Gastrocnemius medialis (tissue), 4 donors: ENCODE results near the gene DNMT1. TPM values are rescaled to one million over a fixed set of nuclear protein-coding genes. Genes with fewer than 3 reads are reported as not detected.

ENCODE experiments used
- ATAC-seq, 2 donors: fragments of 150-250 bp; one replicate each; pipeline ENCODE4 v1.9.1; 2016
- DNase-seq, 2 donors: peaks; one replicate each; pipeline ENCODE4 v3.0.0-alpha.2; 2019
- H3K27ac ChIP-seq, 4 donors: fragments of 200-600 bp; sonication (generic); 1 replicate in 1 of 4; 2 replicates in 3 of 4; pipeline ENCODE4 v1.5.1; 2016 to 2018; ENCODE audit warnings: mild to moderate bottlenecking in 2 of 4, moderate library complexity in 1 of 4
- H3K27me3 ChIP-seq, 3 donors: fragments of 200-600 bp; sonication (generic) in 2 of 3; 1 replicate in 1 of 3; 2 replicates in 2 of 3; pipeline versions ENCODE4 v1.5.1 to v1.6.0; 2016 to 2019; ENCODE audit warnings: mild to moderate bottlenecking in 1 of 3, moderate library complexity in 1 of 3
- H3K36me3 ChIP-seq, 2 donors: fragments of 200-600 bp; sonication (generic) in 1 of 2; one replicate each; pipeline ENCODE4 v1.5.1; 2017 to 2018
- H3K4me1 ChIP-seq, 2 donors: fragments of 200-600 bp; sonication (generic) in 1 of 2; one replicate each; pipeline ENCODE4 v1.5.1; 2016 to 2017; ENCODE audit warnings: mild to moderate bottlenecking in 2 of 2
- H3K4me3 ChIP-seq, 4 donors: fragments of 200-600 bp; sonication (generic) in 3 of 4; 1 replicate in 1 of 4; 2 replicates in 3 of 4; pipeline ENCODE4 v1.5.1; 2016 to 2019; ENCODE audit warnings: mild to moderate bottlenecking in 2 of 4
- H3K9me3 ChIP-seq, 3 donors: fragments of 200-600 bp; sonication (generic) in 2 of 3; 1 replicate in 1 of 3; 2 replicates in 2 of 3; pipeline ENCODE4 v1.5.1; 2016 to 2019
- CTCF ChIP-seq, 5 experiments: fragments of 450-650 bp in 3 of 5; fragments of 200-600 bp in 2 of 5; sonication (generic) in 2 of 5; IDR thresholded peaks in 4 of 5; conservative IDR thresholded peaks in 1 of 5; 1 replicate in 4 of 5; 2 replicates in 1 of 5; pipeline ENCODE4 v1.5.1; 2016 to 2019; ENCODE audit warnings: antibody characterized with exemption in 5 of 5, mild to moderate bottlenecking in 3 of 5, moderate library complexity in 3 of 5
- POLR2A ChIP-seq, 2 donors: fragments of 450-650 bp; IDR thresholded peaks; one replicate each; pipeline ENCODE4 v1.6.1; 2017; ENCODE audit warnings: antibody characterized with exemption in 2 of 2, mild to moderate bottlenecking in 2 of 2, moderate library complexity in 2 of 2
- in situ Hi-C, 4 donors: fragments of 200-750 bp; cut with MboI; loops; one replicate each; pipeline versions ENCODE4 v1.15.0 to v1.8.0; 2017; ENCODE audit warnings: low sequenced_read_pairs in 4 of 4
- intact Hi-C: fragments of 100-400 bp; cut with DNase I; formaldehyde crosslinking; loops from one replicate; pipeline ENCODE4 v1.15.1; 2023; ENCODE audit warnings: low total_unique reads
- total RNA-seq, 4 donors: library from RNA; depleted of rRNA; stranded (reverse); fragments of >200 nt; gene quantifications; one replicate each; pipeline versions ENCODE4 v1.1.0 to v1.2.3, GENCODE V29; 2016

DNMT1 gene
- total RNA-seq, 4 donors from 2014 or later, result 11.5 to 43.0 (median 17.7) TPM

DNA sequence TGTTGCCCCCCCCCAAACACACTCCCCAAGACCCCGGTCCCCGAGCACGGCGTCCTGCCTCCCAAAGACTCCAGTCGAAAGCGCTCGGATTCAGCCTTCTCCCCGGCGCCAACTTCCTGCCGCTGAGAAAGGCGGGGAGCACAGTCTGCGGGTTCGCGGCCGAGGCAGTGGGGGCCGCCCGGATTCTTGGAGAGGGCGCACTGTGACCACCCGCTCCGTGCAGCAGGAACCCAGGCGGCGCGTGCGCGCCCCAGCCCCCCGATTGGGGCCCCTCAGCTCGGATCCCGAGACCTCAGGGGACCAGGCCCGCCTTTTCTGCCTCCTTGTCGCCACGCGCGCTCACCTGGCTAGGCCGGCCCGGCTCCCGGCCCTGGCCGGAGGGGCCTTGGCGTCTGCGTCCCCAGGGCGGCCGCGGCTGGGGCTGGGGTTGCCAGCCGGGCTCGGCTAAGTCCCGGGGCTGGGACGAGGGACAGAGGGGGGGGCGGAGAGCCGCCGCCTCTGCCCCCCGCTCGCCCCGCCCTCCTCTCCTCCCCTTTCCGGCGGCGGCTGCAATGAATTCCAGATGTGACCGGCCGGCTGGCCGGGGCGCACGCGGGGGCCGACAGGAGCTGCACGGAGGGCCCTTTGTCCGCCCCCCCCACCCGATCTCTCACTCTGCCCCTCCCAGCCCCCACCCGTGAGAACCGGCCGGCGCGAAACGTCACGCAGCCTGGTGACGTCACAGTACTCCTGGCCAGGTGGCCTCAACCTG lies 36.3 kb upstream of the DNMT1 start, which contains the start of gene S1PR2:
Gene S1PR2, minus strand, starts transcription at position 471 of the 751 bp plus-strand sequence. CDS start 6,426 bp downstream, outside the sequence.
- H3K36me3 ChIP-seq, result no peaks in the 10 kb centered on the region
- ATAC-seq (peak in 1 of 2 donors; percentile 25), DNase-seq (peak; percentile 20 to 38)
- TF ChIP-seq CTCF (IDR thresholded peaks at IDR 0.05 in 4 of 5, conservative IDR thresholded peaks at IDR 0.05 in 1 of 5) (no peak), POLR2A (IDR thresholded peaks at IDR 0.05) (peak in 1 of 2 donors; percentile 6)
- H3K4me1 ChIP-seq, result peaks cover 3 to 13% of the 10 kb centered on the region in 2 donors
- peak within 1 kb of the TSS; percentile 70 to 84 (median 79) for H3K27ac ChIP-seq
- H3K4me3 ChIP-seq, result peak within 1 kb of the TSS; percentile 69 to 87 (median 76)
- H3K9me3 ChIP-seq, result no peaks in the 10 kb centered on the region
- intact Hi-C loops (no loop called here), in situ Hi-C loops (loop anchor here in 2 of 4 donors (25.0 kb wide), 1 partner anchor 294 kb away; the partner anchor contains the start of gene OLFM2 (in 2 of the 2))
- peaks cover 8 to 25% (median 19%) of the 10 kb centered on the region in 3 donors for H3K27me3 ChIP-seq

GRCh38 chr19:10230173-10230860 lies 35.6 kb upstream of the DNMT1 start:
- peaks cover 8 to 25% (median 19%) of the 10 kb centered on the region in 3 donors for H3K27me3 ChIP-seq
- H3K27ac ChIP-seq, result peak overlapping the region; percentile 70 to 84 (median 79)
- DNase-seq (no peak), ATAC-seq (no peak)
- in situ Hi-C loops, result loop anchor here in 2 of 4 donors (25.0 kb wide), 1 partner anchor 293 kb away; the partner anchor contains the start of gene OLFM2 (in 2 of the 2)
- peak overlapping the region; percentile 69 to 87 (median 76) for H3K4me3 ChIP-seq
- H3K4me1 ChIP-seq, result peaks cover 3 to 13% of the 10 kb centered on the region in 2 donors
- H3K9me3 ChIP-seq, result no peaks in the 10 kb centered on the region
- intact Hi-C loops, result no loop called here
- H3K36me3 ChIP-seq, result no peaks in the 10 kb centered on the region
- no peak for TF ChIP-seq POLR2A (IDR thresholded peaks at IDR 0.05)
- no peak for TF ChIP-seq CTCF (IDR thresholded peaks at IDR 0.05 in 4 of 5, conservative IDR thresholded peaks at IDR 0.05 in 1 of 5)

DNA sequence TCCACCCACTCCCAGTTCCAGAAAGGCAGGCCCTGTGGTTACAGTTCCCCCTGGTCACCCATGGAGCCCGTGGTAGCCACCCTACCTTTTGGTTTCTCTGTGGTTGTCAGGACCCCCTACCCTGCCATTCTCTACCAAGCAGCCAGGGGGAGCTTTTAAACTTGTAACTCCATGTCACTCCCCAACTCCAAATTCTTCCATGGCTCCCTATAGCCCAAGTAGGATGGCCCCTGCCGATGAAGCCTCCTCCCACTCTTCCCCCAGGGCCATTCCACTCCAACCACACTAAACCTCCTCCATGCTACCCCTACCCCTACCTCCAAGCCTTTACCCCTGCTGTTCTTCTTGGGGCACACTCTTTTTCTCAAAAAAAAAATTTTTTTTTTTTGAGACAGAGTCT lies 34.2 kb upstream of the DNMT1 start:
- intact Hi-C loops (loop anchor here (5.0 kb wide), 1 partner anchor 37 kb away; the partner anchor contains the start of gene DNMT1), in situ Hi-C loops (loop anchor here in 2 of 4 donors (25.0 kb wide), 1 partner anchor 292 kb away; the partner anchor contains the start of gene OLFM2 (in 2 of the 2))
- Histone ChIP-seq H3K36me3 (no peaks in the 10 kb centered on the region), H3K4me3 (no peak overlapping the region), H3K4me1 (peaks cover 3 to 13% of the 10 kb centered on the region in 2 donors), H3K9me3 (no peaks in the 10 kb centered on the region), H3K27me3 (peaks cover 8 to 25% (median 19%) of the 10 kb centered on the region in 3 donors), H3K27ac (peak overlapping the region in 3 of 4 donors; percentile 10 to 70 (median 26))
- DNase-seq (no peak), ATAC-seq (no peak)
- TF ChIP-seq POLR2A (IDR thresholded peaks at IDR 0.05), result no peak
- TF ChIP-seq CTCF (IDR thresholded peaks at IDR 0.05 in 4 of 5, conservative IDR thresholded peaks at IDR 0.05 in 1 of 5), result peak; percentile 8 to 51 (median 44)

DNA sequence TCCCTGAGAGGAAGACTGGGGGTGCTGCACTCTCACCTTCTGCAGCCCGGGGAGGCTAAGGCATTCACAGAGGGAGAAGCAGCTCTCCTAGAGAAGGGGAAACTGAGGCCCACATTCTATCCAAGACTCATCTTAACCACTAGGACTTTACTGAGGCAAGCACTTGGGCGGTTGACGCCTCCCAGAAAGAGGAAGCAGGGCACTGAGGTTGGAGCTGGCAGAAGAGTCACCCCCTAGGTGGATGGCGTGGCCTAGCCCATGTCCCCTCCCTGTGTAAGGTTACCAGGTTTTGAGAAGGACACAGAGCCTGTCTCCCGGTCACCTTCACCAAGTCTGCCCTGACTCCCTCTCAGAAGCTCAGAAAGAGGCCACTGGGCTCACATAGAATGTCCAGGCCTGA lies 33.6 kb upstream of the DNMT1 start:
- ATAC-seq, result no peak
- Histone ChIP-seq H3K9me3 (no peaks in the 10 kb centered on the region), H3K4me1 (peaks cover 3 to 13% of the 10 kb centered on the region in 2 donors), H3K27ac (peak overlapping the region in 1 of 4 donors; percentile 14), H3K27me3 (peaks cover 8 to 25% (median 19%) of the 10 kb centered on the region in 3 donors), H3K36me3 (no peaks in the 10 kb centered on the region), H3K4me3 (no peak overlapping the region)
- intact Hi-C loops (loop anchor here (5.0 kb wide), 1 partner anchor 36 kb away; the partner anchor contains the start of gene DNMT1), in situ Hi-C loops (loop anchor here in 2 of 4 donors (25.0 kb wide), 1 partner anchor 291 kb away; the partner anchor contains the start of gene OLFM2 (in 2 of the 2))
- TF ChIP-seq CTCF (IDR thresholded peaks at IDR 0.05 in 4 of 5, conservative IDR thresholded peaks at IDR 0.05 in 1 of 5), result no peak
- no peak for TF ChIP-seq POLR2A (IDR thresholded peaks at IDR 0.05)
- no peak for DNase-seq
